SH-SY5Y (cell line): Measurements from ENCODE around the gene MFAP2.

Source experiments
- GATA2 ChIP-seq: IDR thresholded peaks from 2 replicates; pipeline ENCODE4 v1.6.1; 2011; ENCODE audit warnings: mild to moderate bottlenecking, low read depth, low read length
- GATA3 ChIP-seq: IDR thresholded peaks from 2 replicates; pipeline ENCODE4 v1.6.1; 2011; ENCODE audit warnings: low read depth, mild to moderate bottlenecking, low read length, moderate library complexity

DNA sequence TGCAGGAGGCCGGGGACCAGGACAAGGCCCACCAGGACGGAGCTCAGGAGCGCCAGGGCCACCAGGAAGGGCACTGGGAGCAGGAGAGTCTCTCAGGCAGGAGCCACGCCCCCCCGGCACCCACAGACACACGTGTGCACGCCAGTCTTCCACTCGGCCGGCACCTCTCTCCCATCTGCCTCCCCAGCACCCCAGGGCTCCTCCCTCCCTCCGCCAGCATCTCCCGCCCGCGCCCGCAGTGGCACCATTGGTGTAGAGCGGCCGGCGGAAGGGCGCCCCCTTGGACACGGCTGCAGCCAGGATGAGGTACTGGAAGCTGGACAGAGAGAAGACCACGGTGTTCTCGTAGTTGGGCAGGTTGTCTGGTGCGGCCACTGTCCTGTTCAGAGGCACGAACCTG lies 6.1 kb upstream of the MFAP2 start:
- no peak for TF ChIP-seq GATA2
- no peak for TF ChIP-seq GATA3
